ENCODE data around the gene UBTF. TPM values are rescaled to one million over a fixed set of nuclear protein-coding genes. Genes with fewer than 3 reads are reported as not detected.

UBTF gene
- total RNA-seq, 2 experiments from 2014 or later, result 127 to 162 TPM

DNA sequence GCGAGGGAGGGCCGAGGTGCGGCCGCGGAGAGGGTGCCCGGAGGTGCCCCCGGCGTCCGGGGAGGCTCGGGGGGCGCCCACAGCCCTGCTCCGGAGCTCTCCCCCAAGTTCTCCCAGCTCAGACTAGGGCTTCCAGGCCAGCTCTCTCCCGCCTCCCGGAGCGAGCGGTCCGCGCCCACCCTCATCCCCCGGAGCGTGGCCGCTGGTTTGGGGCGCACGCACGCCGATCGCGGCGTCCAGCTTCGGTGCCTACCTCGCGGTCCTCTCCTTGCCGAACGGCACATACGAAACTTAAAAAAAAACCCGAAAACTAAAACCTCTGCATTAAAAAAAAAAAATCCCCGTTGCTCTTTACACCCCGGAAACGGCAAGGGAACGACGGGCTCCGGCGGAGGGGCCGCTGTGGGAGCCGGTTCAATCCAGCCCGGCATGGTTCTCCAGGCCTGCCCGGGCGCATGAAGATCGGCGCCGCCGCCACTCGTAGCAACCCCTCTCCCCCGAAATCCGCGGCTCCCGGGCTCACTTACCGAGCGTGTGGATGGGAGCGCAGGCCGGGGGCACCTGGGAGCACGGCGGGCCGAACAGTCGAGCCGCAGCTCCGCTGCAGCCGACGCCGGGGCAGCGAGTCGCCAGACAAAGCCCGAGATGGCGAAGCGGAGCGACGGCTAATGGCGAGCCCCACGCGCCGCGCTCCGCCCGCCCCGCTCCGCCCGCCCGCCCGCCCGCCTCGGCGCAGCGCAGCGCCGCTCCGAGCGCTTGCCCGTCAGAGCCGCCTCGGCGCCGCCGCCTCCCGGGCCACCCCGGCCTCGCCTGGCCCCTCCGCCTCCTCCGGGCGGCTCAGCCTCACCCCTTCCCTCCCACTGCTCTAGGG, 973 bp upstream of the UBTF start:
- Mint-ChIP-seq H3K27ac (peak overlapping the region; percentile 94), H3K27me3 (no peaks in the 10 kb centered on the region), H3K4me3 (peak overlapping the region; percentile 93), H3K36me3 (ENCODE audit: low read depth) (peaks cover 23% of the 10 kb centered on the region), H3K4me1 (peaks cover 33% of the 10 kb centered on the region), H3K9me3 (ENCODE audit: low read depth) (no peaks in the 10 kb centered on the region)
- ATAC-seq (peak; percentile 16), DNase-seq (peak; percentile 80)
- intact Hi-C loops (cut with DNase I, micrococcal nuclease), result loop anchor here (1.0 to 5.0 kb wide), 4 partner anchors 88 to 1097 kb away; partner anchors contain the start of genes GPATCH8 (in 1 of the 2), MAP3K14 (in 1 of the 2), RUNDC3A (in 1 of the 2) and SLC25A39 (in 1 of the 2)
- ChIA-PET POLR2A (interaction anchor here (0.6 to 2.8 kb wide), 5 partner anchors 11 to 318 kb away, joined by 3 to 12 read pairs (median 5); partner anchors contain the start of genes RUNDC3A and TMUB2), CTCF (interaction anchor here (0.6 to 5.4 kb wide), 10 partner anchors 10 to 1698 kb away, joined by 3 to 38 read pairs (median 5); partner anchors contain the start of gene GRN)

DNA sequence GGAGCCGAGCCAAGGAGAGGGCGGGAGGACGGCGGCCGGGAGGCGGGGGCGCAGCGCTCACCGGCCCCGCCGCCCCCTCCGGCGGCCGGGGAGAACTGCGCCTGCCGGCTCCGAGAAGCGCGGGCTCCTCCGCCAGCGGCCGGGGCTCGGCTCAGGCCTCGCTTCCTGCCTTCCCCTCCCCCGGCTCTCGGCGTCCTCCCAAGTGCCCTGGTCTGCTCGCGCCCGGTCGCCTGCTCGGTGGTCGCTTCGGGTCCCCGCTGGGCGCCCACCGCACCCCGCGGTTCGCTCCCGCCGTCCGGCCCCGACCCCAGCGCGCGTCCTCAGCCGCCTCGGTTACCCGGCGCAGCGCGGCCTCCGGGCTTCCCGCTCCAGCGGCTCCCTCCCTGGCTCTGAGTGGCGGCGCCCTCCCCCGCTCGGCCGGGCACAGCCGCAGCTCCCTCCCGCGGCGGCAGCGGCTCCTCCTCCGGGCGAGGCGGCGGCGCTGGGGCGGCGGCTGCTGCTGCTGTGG, 313 bp downstream of the UBTF start:
- H3K27me3 Mint-ChIP-seq, result no peaks in the 10 kb centered on the region

DNA sequence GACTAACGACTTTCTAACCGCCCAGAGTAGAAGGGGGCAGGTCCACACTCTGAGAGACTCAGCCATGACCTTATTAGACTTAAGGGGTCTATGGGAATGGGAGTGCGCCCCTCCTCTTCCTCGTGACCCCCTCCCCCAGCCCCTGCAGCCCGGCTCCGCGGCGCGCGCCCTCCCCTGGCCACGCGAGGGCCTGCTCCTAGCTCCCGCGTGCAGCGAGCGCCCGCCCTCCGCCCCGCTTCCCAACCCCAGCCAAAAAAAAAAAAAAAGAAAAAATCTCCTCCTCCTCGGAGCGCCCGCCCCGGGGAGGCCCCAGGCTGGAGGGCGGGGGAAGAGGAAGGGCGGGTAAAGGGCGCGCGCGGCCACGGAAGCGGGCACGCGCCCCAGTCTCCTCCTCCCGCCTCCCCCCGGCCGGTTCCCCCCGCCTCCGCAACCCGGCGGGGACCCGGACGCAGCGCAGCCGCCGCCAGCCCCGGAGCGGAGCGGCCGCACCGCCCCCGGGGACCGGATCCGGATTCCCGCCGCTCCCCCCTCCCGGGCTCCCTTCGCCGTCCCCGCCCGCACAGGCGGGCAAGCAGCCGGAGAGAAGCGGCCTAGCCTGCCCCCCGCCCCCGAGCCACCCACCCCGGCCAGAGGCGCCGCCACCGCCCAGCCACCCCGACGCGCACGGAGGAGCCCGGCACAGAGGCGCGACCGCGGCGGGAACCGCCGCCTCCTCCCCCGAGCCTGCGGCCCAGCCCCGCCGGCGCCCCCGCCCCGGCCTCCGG, 949 bp downstream of the UBTF start:
- Mint-ChIP-seq H3K36me3 (ENCODE audit: low read depth) (peaks cover 42% of the 10 kb centered on the region), H3K4me3 (peak overlapping the region; percentile 99), H3K4me1 (peaks cover 51% of the 10 kb centered on the region), H3K9me3 (ENCODE audit: low read depth) (no peaks in the 10 kb centered on the region), H3K27ac (peak overlapping the region; percentile 99), H3K27me3 (no peaks in the 10 kb centered on the region)
- ChIA-PET POLR2A (interaction anchor here (1.0 to 1.2 kb wide), 3 partner anchors 9 to 108 kb away, joined by 5 to 7 read pairs (median 5); no protein-coding TSS in a partner anchor), CTCF (interaction anchor here (1.0 to 2.3 kb wide), 7 partner anchors 9 to 134 kb away, joined by 4 to 13 read pairs (median 5); partner anchors contain the start of gene TMUB2)
- peak; percentile 43 for ATAC-seq
- DNase-seq, result peak; percentile 93
- intact Hi-C loops (cut with DNase I, micrococcal nuclease), result loop anchor here (1.0 to 10.0 kb wide), 10 partner anchors 8 to 844 kb away; partner anchors contain the start of genes EFTUD2 (in 1 of the 2), G6PC3 (in 1 of the 2), GRN (in 1 of the 2) and HDAC5 (in 1 of the 2)

More for the DNA sequence above, 313 bp downstream of the UBTF start:
- H3K4me1 Mint-ChIP-seq, result peaks cover 44% of the 10 kb centered on the region
- H3K4me3 Mint-ChIP-seq, result peak overlapping the region; percentile 28
- ATAC-seq, result peak; percentile 43
- ChIA-PET POLR2A (interaction anchor here (0.6 to 1.2 kb wide), 2 partner anchors 12 to 106 kb away, joined by 3 to 5 read pairs; no protein-coding TSS in a partner anchor), CTCF (interaction anchor here (1.2 to 5.4 kb wide), 3 partner anchors 8 to 126 kb away, joined by 4 to 38 read pairs (median 7); no protein-coding TSS in a partner anchor)
- H3K27ac Mint-ChIP-seq, result no peak overlapping the region
- intact Hi-C loops (cut with DNase I, micrococcal nuclease), result loop anchor here in 1 of 2 experiments (2.0 to 10.0 kb wide), 3 partner anchors 148 to 843 kb away; partner anchors contain the start of genes EFTUD2, G6PC3 and NMT1
- peak; percentile 87 for DNase-seq
- H3K36me3 Mint-ChIP-seq (ENCODE audit: low read depth), result peaks cover 35% of the 10 kb centered on the region
- H3K9me3 Mint-ChIP-seq (ENCODE audit: low read depth), result no peaks in the 10 kb centered on the region

- Mint-ChIP-seq H3K4me1 (peaks cover 53% of the 10 kb centered on the region), H3K36me3 (ENCODE audit: low read depth) (peaks cover 49% of the 10 kb centered on the region), H3K4me3 (peak overlapping the region; percentile 99), H3K27me3 (no peaks in the 10 kb centered on the region), H3K9me3 (ENCODE audit: low read depth) (no peaks in the 10 kb centered on the region), H3K27ac (peak overlapping the region; percentile 99)
- ATAC-seq (no peak), DNase-seq (peak; percentile 48)
- POLR2A ChIA-PET, result interaction anchor here (0.8 to 1.0 kb wide), 3 partner anchors 8 to 109 kb away, joined by 3 to 7 read pairs (median 5); no protein-coding TSS in a partner anchor
- CTCF ChIA-PET, result interaction anchor here (1.0 to 2.3 kb wide), 9 partner anchors 9 to 135 kb away, joined by 3 to 28 read pairs (median 5); partner anchors contain the start of gene TMUB2
- intact Hi-C loops (cut with DNase I, micrococcal nuclease), result loop anchor here (1.0 to 10.0 kb wide), 11 partner anchors 8 to 844 kb away; partner anchors contain the start of genes EFTUD2 (in 1 of the 2), G6PC3 (in 1 of the 2), GRN (in 1 of the 2) and HDAC5 (in 1 of the 2)
These were observed 1.6 kb downstream of the UBTF start for GRCh38 chr17:44217738-44218343.

DNA sequence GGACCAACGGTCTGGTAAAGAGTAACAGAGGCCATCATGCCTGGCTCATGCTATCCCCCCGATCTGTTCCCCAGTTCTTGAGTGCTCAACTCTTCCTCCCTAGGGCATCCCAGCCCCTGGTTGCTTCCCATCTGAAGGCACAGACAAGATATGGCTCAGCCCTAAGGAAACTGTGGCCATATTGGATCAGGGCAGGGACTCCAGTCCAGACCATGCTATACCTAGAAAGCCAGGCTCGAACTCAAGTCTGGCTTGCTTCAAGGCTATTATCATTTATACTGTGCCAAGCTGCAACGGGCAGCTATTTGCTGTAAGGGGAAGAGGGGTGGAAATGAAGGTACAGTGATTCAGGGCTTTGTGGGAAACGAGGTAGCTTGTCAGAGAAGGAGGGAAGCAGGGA, 2.8 kb downstream of the UBTF start:
- Mint-ChIP-seq H3K27ac (peak overlapping the region; percentile 99), H3K36me3 (ENCODE audit: low read depth) (peaks cover 53% of the 10 kb centered on the region), H3K9me3 (ENCODE audit: low read depth) (no peaks in the 10 kb centered on the region), H3K4me1 (peaks cover 46% of the 10 kb centered on the region), H3K27me3 (no peaks in the 10 kb centered on the region), H3K4me3 (peak overlapping the region; percentile 99)
- DNase-seq (peak; percentile 25), ATAC-seq (no peak)
- ChIA-PET CTCF (interaction anchor here (0.7 to 2.3 kb wide), 13 partner anchors 10 to 131 kb away, joined by 3 to 28 read pairs (median 4); partner anchors contain the start of gene TMUB2), POLR2A (no interaction called here)
- intact Hi-C loops (cut with DNase I, micrococcal nuclease), result loop anchor here (2.0 to 10.0 kb wide), 3 partner anchors 30 to 846 kb away; partner anchors contain the start of genes EFTUD2 (in 1 of the 2) and NMT1 (in 1 of the 2)

DNA sequence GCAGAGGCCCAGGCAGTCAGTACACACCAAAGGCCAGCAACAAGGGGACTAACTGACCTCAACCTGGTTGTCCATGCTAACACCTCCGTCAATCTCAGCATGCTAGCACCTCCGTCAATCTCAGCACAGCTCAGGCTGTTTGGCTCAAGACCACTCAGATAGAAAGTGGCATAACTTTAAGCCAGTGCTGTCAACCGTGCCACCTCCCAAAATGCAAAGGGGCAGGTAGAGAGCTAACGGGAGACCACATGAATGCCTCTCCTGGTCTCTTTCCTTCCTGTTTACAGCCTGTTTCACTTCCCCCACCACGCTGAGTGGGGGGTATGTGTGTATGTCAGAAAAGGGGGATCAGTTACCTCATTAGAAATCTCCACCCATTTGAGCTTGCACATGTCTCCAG, 3.3 kb downstream of the UBTF start:
- Mint-ChIP-seq H3K9me3 (ENCODE audit: low read depth) (no peaks in the 10 kb centered on the region), H3K27me3 (no peaks in the 10 kb centered on the region), H3K4me1 (peaks cover 50% of the 10 kb centered on the region), H3K4me3 (peak overlapping the region; percentile 99), H3K36me3 (ENCODE audit: low read depth) (peaks cover 57% of the 10 kb centered on the region), H3K27ac (peak overlapping the region; percentile 99)
- DNase-seq, result peak; percentile 61
- CTCF ChIA-PET, result interaction anchor here (0.7 to 2.3 kb wide), 13 partner anchors 10 to 131 kb away, joined by 3 to 28 read pairs (median 4); partner anchors contain the start of gene TMUB2
- intact Hi-C loops (cut with DNase I, micrococcal nuclease), result loop anchor here (2.0 to 10.0 kb wide), 3 partner anchors 31 to 846 kb away; partner anchors contain the start of genes EFTUD2 (in 1 of the 2) and NMT1 (in 1 of the 2)
- peak; percentile 5 for ATAC-seq
- POLR2A ChIA-PET, result no interaction called here

DNA sequence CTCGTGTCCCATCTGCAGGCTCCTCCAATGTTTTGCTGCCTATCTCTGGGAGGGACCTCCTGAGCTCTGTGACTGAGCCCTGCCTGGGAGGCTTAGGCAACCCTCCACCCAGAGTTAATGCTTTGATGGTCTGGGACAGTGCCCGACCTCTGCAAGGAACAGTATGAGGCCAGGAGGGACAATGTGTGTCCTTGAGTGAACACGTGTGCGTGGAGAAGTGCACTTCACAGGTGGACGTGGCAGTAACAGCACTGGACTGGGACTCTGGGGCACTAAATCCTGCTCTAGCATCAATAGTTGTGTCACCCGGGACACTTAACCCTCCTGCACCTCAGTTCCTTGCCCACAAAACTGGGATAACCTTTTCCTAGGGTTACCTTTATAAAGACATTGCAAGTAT, 4.6 kb downstream of the UBTF start:
- DNase-seq, result no peak
- no peak for ATAC-seq
- Mint-ChIP-seq H3K4me3 (peak overlapping the region; percentile 11), H3K4me1 (peaks cover 57% of the 10 kb centered on the region), H3K9me3 (ENCODE audit: low read depth) (no peaks in the 10 kb centered on the region), H3K36me3 (ENCODE audit: low read depth) (peaks cover 63% of the 10 kb centered on the region), H3K27me3 (no peaks in the 10 kb centered on the region), H3K27ac (peak overlapping the region; percentile 77)
- ChIA-PET POLR2A (no interaction called here), CTCF (interaction anchor here (0.5 to 1.2 kb wide), 4 partner anchors 11 to 107 kb away, joined by 3 to 4 read pairs (median 3); no protein-coding TSS in a partner anchor)
- intact Hi-C loops (cut with DNase I, micrococcal nuclease), result loop anchor here in 1 of 2 experiments (5.0 to 10.0 kb wide), 2 partner anchors 680 to 847 kb away; partner anchors contain the start of genes EFTUD2 and NMT1

DNA sequence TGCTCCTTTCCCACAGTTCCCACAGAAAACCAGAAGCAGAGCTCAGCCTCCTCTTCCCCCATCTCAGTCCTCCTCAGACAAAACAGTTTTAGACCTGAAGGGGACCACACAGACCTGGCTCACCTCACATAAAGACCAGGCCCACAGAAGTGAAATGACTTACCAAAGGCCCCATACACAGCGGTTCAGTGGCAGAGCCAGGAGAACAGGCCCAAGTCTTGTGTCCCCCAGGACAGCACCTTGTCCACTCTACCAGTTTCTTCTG, 5.3 kb downstream of the UBTF start:
- H3K4me3 Mint-ChIP-seq, result no peak overlapping the region
- no peaks in the 10 kb centered on the region for H3K9me3 Mint-ChIP-seq (ENCODE audit: low read depth)
- H3K36me3 Mint-ChIP-seq (ENCODE audit: low read depth), result peaks cover 70% of the 10 kb centered on the region
- CTCF ChIA-PET, result interaction anchor here (0.7 to 1.2 kb wide), 4 partner anchors 10 to 137 kb away, joined by 3 to 4 read pairs (median 4); no protein-coding TSS in a partner anchor
- no peaks in the 10 kb centered on the region for H3K27me3 Mint-ChIP-seq
- H3K4me1 Mint-ChIP-seq, result peaks cover 65% of the 10 kb centered on the region
- ATAC-seq (no peak), DNase-seq (no peak)
- peak overlapping the region; percentile 77 for H3K27ac Mint-ChIP-seq
- POLR2A ChIA-PET, result no interaction called here
- intact Hi-C loops (cut with DNase I, micrococcal nuclease), result loop anchor here in 1 of 2 experiments (10.0 kb wide), 1 partner anchor 681 kb away; the partner anchor contains the start of gene EFTUD2

DNA sequence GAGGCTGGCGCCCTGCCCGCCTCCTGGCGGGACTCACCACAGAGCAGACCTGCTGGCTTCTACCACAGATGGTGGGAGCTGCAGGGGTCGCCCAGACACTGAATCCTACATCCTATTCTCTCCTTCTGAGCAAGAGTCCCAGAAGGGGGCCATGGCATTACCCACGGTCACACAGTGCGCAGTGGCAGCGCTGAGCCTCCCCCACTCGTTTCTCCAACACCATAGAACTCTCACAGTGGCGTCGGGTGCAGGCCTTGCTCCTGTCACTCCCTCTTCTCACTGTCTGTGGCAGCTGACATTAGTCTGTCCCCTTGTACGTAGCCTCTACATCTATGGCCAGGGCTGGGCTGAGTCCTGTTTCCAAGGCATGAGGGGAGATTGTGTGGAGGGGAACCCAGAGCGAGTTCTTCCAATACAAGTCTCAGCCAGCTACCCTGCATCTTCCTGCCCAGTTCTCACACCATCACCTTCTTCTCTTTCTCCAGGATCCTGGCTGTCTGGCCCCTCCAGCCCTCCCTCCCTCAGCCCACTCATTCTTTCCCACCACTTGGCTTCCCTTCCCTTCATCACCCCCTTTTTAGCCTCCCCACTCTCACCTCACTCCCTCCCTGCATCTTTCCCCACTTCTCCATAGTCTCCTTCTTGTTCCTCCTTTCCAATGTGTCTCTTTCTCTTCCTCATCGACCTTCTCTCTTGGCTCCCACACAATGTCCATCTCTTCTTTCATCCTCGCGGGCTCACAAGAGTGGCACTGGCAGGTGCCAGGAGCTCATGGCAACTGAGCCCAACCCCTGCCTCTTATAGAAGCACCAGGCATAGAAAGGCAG, 5.9 kb downstream of the UBTF start:
- intact Hi-C loops (cut with DNase I, micrococcal nuclease), result loop anchor here in 1 of 2 experiments (10.0 kb wide), 1 partner anchor 681 kb away; the partner anchor contains the start of gene EFTUD2
- Mint-ChIP-seq H3K4me1 (peaks cover 69% of the 10 kb centered on the region), H3K9me3 (ENCODE audit: low read depth) (no peaks in the 10 kb centered on the region), H3K36me3 (ENCODE audit: low read depth) (peaks cover 74% of the 10 kb centered on the region), H3K4me3 (no peak overlapping the region), H3K27me3 (no peaks in the 10 kb centered on the region), H3K27ac (peak overlapping the region; percentile 44)
- ChIA-PET POLR2A (no interaction called here), CTCF (interaction anchor here (0.6 to 1.2 kb wide), 5 partner anchors 10 to 493 kb away, joined by 3 to 4 read pairs (median 3); no protein-coding TSS in a partner anchor)
- DNase-seq, result no peak
- ATAC-seq, result no peak

All from activated CD4-positive, alpha-beta T cell treated with anti-CD3 and anti-CD28 coated beads for 36 hours (primary cell).